GM19025 (cell line): ENCODE results near the gene APOL2.
"Not testable (repeated sequence)": the region's sequence is repeated elsewhere in the genome, so short reads cannot be mapped to it uniquely, and the experiment has no call there.

Source experiments
- ATAC-seq: cut with Tn5 transposase; IDR thresholded peaks from one replicate; pipeline ENCODE4 v1.9.1; 2021; ENCODE audit warnings: mild to moderate bottlenecking, low read depth, moderate library complexity; ENCODE audit not compliant: unreplicated experiment

APOL2 gene

DNA sequence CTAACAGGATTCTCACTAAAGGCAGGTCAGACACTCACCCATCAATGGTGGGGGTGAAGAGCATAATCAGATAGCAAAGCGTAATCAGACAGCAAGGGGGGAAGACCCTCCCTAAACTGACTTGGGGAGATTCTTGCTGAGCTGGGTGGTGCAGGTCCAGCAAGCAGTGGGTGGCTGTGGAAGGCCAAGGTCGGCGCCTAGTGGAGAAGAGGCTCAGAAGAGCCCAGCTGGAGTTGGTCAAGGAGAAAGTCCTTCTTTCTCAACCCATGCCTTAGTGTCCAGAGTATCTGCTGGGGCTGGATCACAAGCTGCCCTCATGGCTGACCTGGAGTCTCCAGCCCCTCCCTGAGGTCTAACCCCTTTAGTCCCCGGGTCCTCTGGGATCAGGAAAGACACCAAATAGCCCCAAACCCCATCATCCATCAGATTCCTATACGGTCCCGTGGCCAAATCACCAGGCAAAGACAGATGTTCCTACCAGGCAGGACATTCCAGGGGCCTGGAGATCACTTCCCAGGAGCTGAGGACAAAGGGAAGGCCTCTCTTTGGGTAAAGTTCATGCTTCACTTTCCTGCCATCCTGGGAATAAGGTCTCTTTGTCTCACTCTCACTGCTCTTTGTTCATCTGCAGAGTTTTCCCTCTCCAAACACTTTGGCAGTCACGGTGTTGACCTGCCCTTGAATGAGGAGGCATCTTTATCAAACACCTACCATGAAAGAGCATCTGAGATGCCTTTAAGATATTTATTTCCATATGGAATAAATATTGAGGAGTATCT is 24.7 kb upstream of the APOL2 start:
- not testable (repeated sequence) for ATAC-seq

DNA sequence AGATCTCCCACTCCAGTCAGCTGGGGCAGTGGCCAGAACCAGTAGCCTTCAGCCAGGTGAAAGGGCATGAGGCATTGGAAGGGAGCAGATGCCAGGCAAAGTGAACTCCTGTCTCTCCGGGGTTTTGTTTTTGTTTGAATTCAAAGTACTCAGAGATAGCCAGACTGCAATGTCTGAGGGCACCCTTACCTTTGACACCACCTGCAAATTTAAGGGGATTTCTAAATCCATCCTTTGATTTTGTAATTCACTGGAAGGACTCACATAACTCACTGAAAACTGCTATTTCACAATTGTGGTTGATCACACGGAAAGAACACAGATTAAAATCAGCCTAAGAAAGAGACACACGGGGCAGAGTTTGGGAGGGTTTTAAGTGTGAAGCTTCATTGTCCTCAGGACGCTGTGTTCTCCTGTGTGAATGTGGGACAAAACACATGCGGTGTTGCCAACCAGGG is 23.9 kb upstream of the APOL2 start:
- ATAC-seq: not testable (repeated sequence)

DNA sequence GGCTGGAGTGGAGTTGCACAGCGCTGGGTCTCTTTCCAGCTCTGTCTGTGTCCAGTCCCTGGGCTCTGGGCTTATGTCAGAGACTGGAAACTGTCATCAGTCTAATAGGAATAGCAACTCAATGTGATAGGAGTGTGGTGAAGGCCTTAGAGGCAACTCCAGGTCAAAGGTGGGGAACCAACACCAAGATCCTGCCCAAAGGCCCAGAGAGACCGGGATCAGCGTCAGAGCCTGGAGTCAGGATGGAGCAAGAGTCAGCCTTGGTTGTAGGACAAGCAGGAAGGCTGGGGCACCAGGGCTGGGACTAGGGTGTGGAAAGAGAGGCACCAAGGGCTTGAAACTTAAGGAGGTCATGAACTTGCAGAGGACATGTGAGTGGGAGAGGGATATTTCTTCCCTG is 23.0 kb upstream of the APOL2 start:
- not testable (repeated sequence) for ATAC-seq

DNA sequence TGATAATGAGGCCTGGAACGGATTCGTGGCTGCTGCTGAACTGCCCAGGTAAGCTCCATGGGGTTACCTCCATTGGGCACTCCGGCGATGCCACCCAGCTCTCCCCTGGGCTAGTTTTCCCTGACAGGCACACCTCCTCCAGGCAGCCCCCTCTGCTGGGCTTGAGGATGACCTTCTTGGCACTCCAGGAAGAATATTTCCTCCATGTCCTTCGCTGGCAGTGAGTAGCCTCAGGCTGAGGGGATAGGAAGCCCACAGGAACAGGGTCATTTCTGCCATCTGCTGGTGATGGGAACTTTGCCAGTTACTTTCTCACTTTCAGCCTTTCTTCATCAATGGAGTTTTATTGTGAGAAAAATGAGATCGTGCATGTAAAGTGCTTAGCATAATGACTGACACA is 22.3 kb upstream of the APOL2 start:
- ATAC-seq: not testable (repeated sequence)

GRCh38 chr22:36259615-36260300 is 20.4 kb upstream of the APOL2 start:
- ATAC-seq: no peak

GRCh38 chr22:36258701-36259614 is 19.6 kb upstream of the APOL2 start:
- ATAC-seq: no peak

DNA sequence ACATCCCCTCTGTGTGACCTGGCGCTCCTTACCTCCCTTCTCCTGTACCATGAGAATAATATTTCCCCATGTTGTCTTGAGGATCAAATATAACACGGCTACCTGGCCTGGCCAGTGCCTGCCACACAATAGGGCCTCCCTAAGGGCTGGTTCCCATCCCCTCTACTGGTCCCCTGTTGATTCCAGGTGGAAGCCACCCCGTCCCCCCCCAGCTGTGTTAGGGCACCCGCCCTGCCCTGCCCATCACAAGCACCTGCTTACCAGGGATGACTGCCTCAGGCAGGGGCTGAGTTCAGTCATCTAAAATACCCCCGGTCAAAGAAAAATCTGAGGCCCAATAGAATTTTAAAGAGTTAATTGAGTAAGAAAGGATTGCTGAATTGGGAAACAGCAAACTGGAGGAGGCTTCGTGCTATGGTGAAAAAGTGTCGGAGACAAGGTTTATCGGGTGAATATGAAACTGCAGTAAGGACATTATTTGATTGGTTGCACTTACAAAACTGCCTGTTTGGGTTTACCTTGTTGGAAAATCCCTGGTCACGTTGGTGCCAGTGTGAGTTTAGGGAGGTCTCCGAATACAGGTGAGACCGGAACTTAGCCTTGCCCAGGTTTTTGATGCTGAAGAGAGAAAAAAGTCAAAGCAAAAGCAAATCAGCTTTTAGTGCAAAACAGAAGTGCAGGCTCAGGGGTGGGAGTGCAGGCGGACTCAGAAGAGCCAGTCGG is 18.8 kb upstream of the APOL2 start:
- ATAC-seq: no peak

- ATAC-seq: no peak
These were observed 18.0 kb upstream of the APOL2 start for GRCh38 chr22:36257308-36257707.

- ATAC-seq: no peak
These were observed 17.2 kb upstream of the APOL2 start for GRCh38 chr22:36256478-36256877.

GRCh38 chr22:36255572-36255971 is 16.2 kb upstream of the APOL2 start:
- not testable (repeated sequence) for ATAC-seq

- no peak for ATAC-seq
These were observed 14.5 kb upstream of the APOL2 start for GRCh38 chr22:36253523-36254490.

DNA sequence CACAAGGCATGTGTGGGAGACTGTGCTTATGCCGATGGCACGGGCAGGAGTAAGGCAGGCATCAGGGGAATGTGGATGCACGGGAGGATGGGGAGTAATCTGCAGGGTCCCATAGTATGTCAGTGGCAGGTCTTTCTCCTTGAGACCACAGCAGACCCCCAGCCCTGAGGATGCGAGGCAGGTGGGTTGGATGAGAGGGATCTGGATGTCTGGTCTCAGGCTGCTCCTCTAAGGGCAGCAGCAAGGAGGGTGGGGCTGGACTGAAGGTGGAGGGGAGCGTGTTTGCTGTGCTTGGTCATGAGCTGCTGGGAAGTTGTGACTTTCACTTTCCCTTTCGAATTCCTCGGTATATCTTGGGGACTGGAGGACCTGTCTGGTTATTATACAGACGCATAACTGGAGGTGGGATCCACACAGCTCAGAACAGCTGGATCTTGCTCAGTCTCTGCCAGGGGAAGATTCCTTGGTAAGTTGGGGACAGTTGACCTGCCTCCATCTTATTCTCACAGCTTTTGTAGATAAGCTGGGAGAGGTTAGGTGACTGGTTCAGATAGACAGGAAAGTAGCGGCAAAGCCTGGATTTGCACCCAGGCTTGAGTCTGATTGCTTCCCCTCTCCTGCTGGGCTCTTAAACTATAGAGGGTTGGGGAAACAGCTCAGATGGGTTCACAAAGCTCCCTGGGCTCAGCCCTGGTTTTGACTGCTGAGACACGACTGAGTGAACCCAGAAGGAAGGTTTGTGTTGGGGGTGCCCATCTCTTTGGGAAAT is 13.6 kb upstream of the APOL2 start, which contains the start of gene APOL1:
TSS of gene APOL1 (plus strand) at position 380 of the 769 bp plus-strand sequence. CDS start 1,823 bp downstream, outside the sequence.
- ATAC-seq: peak; percentile 73

DNA sequence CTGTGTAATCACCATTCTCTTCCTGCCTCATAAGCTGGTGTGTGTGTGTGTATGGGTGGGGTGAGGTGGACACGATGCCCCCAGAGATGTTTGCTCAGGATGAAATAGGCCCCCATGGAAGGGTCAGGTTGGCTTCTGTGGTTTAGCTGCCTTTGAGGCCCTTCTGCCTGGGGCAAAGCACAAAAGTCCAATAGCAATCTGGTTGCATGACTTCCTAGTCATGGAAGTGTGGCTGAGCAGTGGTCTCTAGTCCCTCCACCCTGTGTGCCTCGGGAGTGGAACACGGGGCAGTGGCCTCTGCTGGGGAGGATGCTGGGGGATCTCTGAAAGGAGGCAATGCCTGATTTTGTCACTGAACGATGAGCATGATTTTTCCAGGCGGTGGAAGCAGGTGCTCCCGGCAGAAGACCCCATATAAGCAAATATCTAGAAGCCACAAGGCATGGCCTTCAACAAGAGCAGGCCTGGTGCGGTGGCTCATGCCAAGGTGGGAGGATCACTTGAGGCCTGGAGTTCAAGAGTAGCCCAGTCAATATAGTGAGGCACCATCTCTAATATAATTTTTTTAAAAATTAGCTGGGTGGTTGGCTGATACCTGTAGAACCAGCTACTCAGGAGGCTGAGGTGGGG is 12.8 kb upstream of the APOL2 start:
- not testable (repeated sequence) for ATAC-seq

DNA sequence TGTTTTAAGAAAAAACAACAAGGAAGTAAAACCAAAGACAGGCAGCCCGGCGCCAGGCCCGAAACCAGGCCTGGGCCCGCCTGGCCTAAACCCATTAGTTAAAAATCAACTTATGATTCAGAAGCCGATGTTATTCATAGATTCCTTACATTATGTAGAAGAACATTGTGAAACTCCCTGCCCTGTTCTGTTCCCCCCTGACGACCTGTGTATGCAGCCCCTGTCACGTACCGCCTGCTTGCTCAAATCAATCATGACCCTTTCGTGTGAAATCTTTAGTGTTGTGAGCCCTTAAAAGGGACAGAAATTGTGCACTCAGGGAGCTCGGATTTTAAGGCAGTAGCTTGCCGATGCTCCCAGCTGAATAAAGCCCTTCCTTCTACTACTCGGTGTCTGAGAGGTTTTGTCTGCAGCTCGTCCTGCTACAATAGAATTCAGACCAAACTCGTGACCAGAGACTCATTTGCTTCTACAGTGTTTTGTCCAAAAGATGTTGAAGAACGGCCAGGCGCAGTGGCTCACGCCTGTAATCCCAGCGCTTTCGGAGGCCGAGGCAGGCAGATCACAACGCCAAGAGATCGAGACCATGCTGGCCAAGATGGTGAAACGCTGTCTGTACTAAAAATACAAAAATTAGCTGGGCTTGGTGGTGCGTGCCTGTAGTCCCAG is 11.1 kb upstream of the APOL2 start:
- ATAC-seq: not testable (repeated sequence)

GRCh38 chr22:36249160-36249559 is 9.8 kb upstream of the APOL2 start:
- no peak for ATAC-seq

DNA sequence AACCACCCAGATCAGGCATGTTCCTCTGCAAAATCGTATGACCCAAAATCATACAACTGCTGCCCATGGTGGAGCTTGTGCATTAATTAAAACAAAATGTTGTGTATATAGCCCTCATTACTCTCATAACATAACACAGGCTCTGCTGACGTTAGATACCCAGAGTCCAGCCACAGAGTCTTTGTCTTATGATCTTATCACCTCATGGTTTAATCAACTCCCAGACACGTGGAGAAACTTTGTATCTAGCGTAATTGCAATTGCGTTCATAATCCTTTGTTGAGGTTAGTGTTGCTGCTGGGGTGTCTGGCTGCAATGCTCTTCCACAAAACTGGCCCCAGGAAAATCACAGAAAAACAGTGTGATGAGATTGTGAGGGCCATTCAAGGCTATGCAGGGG is 8.6 kb upstream of the APOL2 start:
- no peak for ATAC-seq

GRCh38 chr22:36246718-36247117 is 7.4 kb upstream of the APOL2 start:
- no peak for ATAC-seq
